Gastroesophageal sphincter (tissue), 3 donors: ENCODE data around the gene MATK.

ENCODE experiments used
- CTCF ChIP-seq, 4 experiments: fragments of 200-600 bp in 2 of 4; fragments of 450-650 bp in 2 of 4; sonication (generic) in 1 of 4; IDR thresholded peaks; one replicate each; pipeline ENCODE4 v1.5.1; 2017 to 2019; ENCODE audit warnings: antibody characterized with exemption in 4 of 4, mild to moderate bottlenecking in 2 of 4, moderate library complexity in 2 of 4
- EP300 ChIP-seq: sonication (generic); formaldehyde crosslinking; IDR thresholded peaks from one replicate; pipeline ENCODE4 v1.6.1; 2017; ENCODE audit warnings: antibody characterized with exemption, mild to moderate bottlenecking
- POLR2A ChIP-seq, 2 donors: fragments of 450-650 bp; IDR thresholded peaks; one replicate each; pipeline ENCODE4 v1.6.1; 2017; ENCODE audit warnings: antibody characterized with exemption in 2 of 2, mild to moderate bottlenecking in 2 of 2, moderate library complexity in 1 of 2

- TF ChIP-seq CTCF (IDR thresholded peaks at IDR 0.05) (no peak), POLR2A (IDR thresholded peaks at IDR 0.05) (no peak), EP300 (no peak)
Observed at GRCh38 chr19:3798137-3798536, 12.0 kb upstream of the MATK start.
